H1 (cell line): ENCODE results near the gene DYRK1A. TPM values are rescaled to one million over a fixed set of nuclear protein-coding genes. Genes with fewer than 3 reads are reported as not detected.

Experiments
- CTCF ChIA-PET: fragments of 300-600 bp; sonication (Branson Sonifier 250); formaldehyde crosslinking; loops from one replicate; lab custom pipeline; 2021; ENCODE audit not compliant: partially characterized antibody; lab: Charles Lee
- POLR2A ChIA-PET: fragments of 300-600 bp; sonication (Branson Sonifier 250); formaldehyde crosslinking; loops from one replicate; lab custom pipeline; 2021; ENCODE audit warnings: inconsistent platforms; ENCODE audit not compliant: partially characterized antibody; lab: Charles Lee
- DNase-seq, 2 experiments: peaks; one replicate each; pipeline versions ENCODE4 v3.0.0 to v3.0.0-alpha.2; 2010 to 2022; ENCODE audit warnings: low spot score in 2 of 2, low read depth in 1 of 2, mixed read lengths in 1 of 2
- FAIRE-seq: peaks from 2 replicates; lab custom pipeline; 2011; peaks lifted over from hg19 to GRCh38; lab: Jason Lieb, UNC
- H2AFZ ChIP-seq: 2 replicates; pipeline ENCODE4 v1.8.1; 2012; ENCODE audit warnings: low read length, inconsistent platforms
- H2AK5ac ChIP-seq: 2 replicates; pipeline ENCODE4 v1.6.1; 2013; ENCODE audit warnings: low read depth, low read length
- H2BK120ac ChIP-seq: replicated peaks from 2 replicates; pipeline ENCODE3; 2013; ENCODE audit warnings: low read depth, low read length, inconsistent platforms
- H2BK12ac ChIP-seq: 2 replicates; pipeline ENCODE4 v1.6.1; 2013; ENCODE audit warnings: low read depth, low read length
- H2BK15ac ChIP-seq: 2 replicates; pipeline ENCODE4 v1.6.1; 2013; ENCODE audit warnings: low read length
- H2BK20ac ChIP-seq: 2 replicates; pipeline ENCODE4 v1.6.1; 2013; ENCODE audit warnings: low read length
- H2BK5ac ChIP-seq: 2 replicates; pipeline ENCODE4 v1.6.1; 2013; ENCODE audit warnings: low read depth, low read length
- H3K14ac ChIP-seq: 2 replicates; pipeline ENCODE4 v1.6.1; 2013; ENCODE audit warnings: inconsistent platforms; ENCODE audit not compliant: insufficient read length
- H3K18ac ChIP-seq: 2 replicates; pipeline ENCODE4 v1.6.1; 2013; ENCODE audit warnings: low read length; ENCODE audit errors: extremely low read depth
- H3K23ac ChIP-seq: 2 replicates; pipeline ENCODE4 v1.6.1; 2013; ENCODE audit warnings: inconsistent platforms; ENCODE audit not compliant: insufficient read length
- H3K23me2 ChIP-seq: 2 replicates; pipeline ENCODE4 v1.6.1; 2013; ENCODE audit warnings: low read depth, low read length
- H3K27ac ChIP-seq: 2 replicates; pipeline ENCODE4 v1.6.1; 2011; ENCODE audit warnings: low read depth, low read length, inconsistent platforms
- H3K27me3 ChIP-seq, 4 experiments: replicated peaks in 1 of 4; 1 replicate in 1 of 4; 2 replicates in 3 of 4; pipeline versions ENCODE4 v1.6.1 to v1.8.1; 2011 to 2013; ENCODE audit warnings: low read length in 3 of 4, mild to moderate bottlenecking in 3 of 4, inconsistent platforms in 2 of 4, mixed read lengths in 2 of 4, moderate library complexity in 1 of 4; ENCODE audit not compliant: control insufficient read depth in 3 of 4, insufficient read depth in 3 of 4; ENCODE audit errors: extremely low read depth in 1 of 4
- H3K36me3 ChIP-seq, 4 experiments: 2 replicates each; pipeline versions ENCODE4 v1.6.1 to v1.8.1; 2011 to 2013; ENCODE audit warnings: mild to moderate bottlenecking in 4 of 4, low read length in 3 of 4, moderate library complexity in 2 of 4, control low read depth in 1 of 4, inconsistent platforms in 1 of 4; ENCODE audit not compliant: insufficient read depth in 4 of 4, control insufficient read depth in 2 of 4
- H3K4ac ChIP-seq: replicated peaks from 2 replicates; pipeline ENCODE3; 2013; ENCODE audit warnings: low read length, low read depth, mixed read lengths, inconsistent platforms; ENCODE audit not compliant: insufficient read length
- H3K4me1 ChIP-seq, 4 experiments: replicated peaks in 1 of 4; 1 replicate in 1 of 4; 2 replicates in 3 of 4; pipeline versions ENCODE4 v1.6.1 to v1.8.1; 2011 to 2013; ENCODE audit warnings: low read length in 3 of 4, inconsistent platforms in 2 of 4, mixed read lengths in 1 of 4; ENCODE audit not compliant: insufficient read depth in 4 of 4, control insufficient read depth in 3 of 4
- H3K4me2 ChIP-seq, 2 experiments: 2 replicates each; pipeline versions ENCODE4 v1.6.1 to v1.8.1; 2011 to 2013; ENCODE audit warnings: low read depth in 2 of 2, low read length in 2 of 2, control low read depth in 1 of 2, inconsistent platforms in 1 of 2, mild to moderate bottlenecking in 1 of 2; ENCODE audit not compliant: insufficient read depth in 1 of 2
- H3K4me3 ChIP-seq, 4 experiments: fragments of 200-600, 300-600 bp in 1 of 4; sonication (generic), shearing (Covaris generic), sonication (Bioruptor Twin) in 1 of 4; 2 replicates each; pipeline versions ENCODE4 v1.5.1 to v1.8.1; 2011 to 2016; ENCODE audit warnings: low read length in 4 of 4, low read depth in 3 of 4, control low read depth in 2 of 4, inconsistent platforms in 2 of 4, mild to moderate bottlenecking in 2 of 4, mixed read lengths in 1 of 4, moderate library complexity in 1 of 4; ENCODE audit not compliant: insufficient read depth in 2 of 4; ENCODE audit errors: extremely low read depth in 1 of 4
- H3K56ac ChIP-seq: replicated peaks from 2 replicates; pipeline ENCODE3; 2013; ENCODE audit warnings: low read depth, mild to moderate bottlenecking, mixed read lengths, low read length, inconsistent platforms; ENCODE audit not compliant: insufficient read length
- H3K79me1 ChIP-seq: 2 replicates; pipeline ENCODE4 v1.6.1; 2013; ENCODE audit warnings: low read depth, low read length, control low read depth
- H3K79me2 ChIP-seq, 2 experiments: 2 replicates each; pipeline versions ENCODE4 v1.6.1 to v1.8.1; 2012 to 2013; ENCODE audit warnings: low read length in 2 of 2, mild to moderate bottlenecking in 2 of 2, inconsistent platforms in 1 of 2; ENCODE audit not compliant: insufficient read depth in 2 of 2, control insufficient read depth in 1 of 2
- H3K9ac ChIP-seq, 4 experiments: replicated peaks in 1 of 4; 1 replicate in 1 of 4; 2 replicates in 3 of 4; pipeline versions ENCODE4 v1.6.1 to v1.8.1; 2011 to 2013; ENCODE audit warnings: low read depth in 3 of 4, low read length in 3 of 4, control low read depth in 2 of 4, mild to moderate bottlenecking in 2 of 4, moderate library complexity in 2 of 4, inconsistent platforms in 1 of 4; ENCODE audit errors: extremely low read depth in 1 of 4
- H3K9me3 ChIP-seq, 2 experiments: 2 replicates each; pipeline versions ENCODE4 v1.6.1 to v1.8.1; 2012 to 2013; ENCODE audit warnings: mild to moderate bottlenecking in 2 of 2, moderate library complexity in 2 of 2, control low read depth in 1 of 2, inconsistent platforms in 1 of 2, low read depth in 1 of 2, low read length in 1 of 2, mixed read lengths in 1 of 2; ENCODE audit not compliant: insufficient read depth in 2 of 2
- H4K20me1 ChIP-seq, 2 experiments: replicated peaks in 1 of 2; 2 replicates each; pipeline versions ENCODE3 to v1.8.1; 2011 to 2013; ENCODE audit warnings: inconsistent platforms in 2 of 2, low read length in 2 of 2, mild to moderate bottlenecking in 1 of 2; ENCODE audit not compliant: insufficient read depth in 2 of 2, control insufficient read depth in 1 of 2
- H4K5ac ChIP-seq: 2 replicates; pipeline ENCODE4 v1.6.1; 2013; ENCODE audit warnings: low read length, low read depth, mixed read lengths, inconsistent platforms; ENCODE audit not compliant: insufficient read length
- H4K8ac ChIP-seq: 2 replicates; pipeline ENCODE4 v1.8.0; 2013; ENCODE audit warnings: mild to moderate bottlenecking, moderate library complexity, low read length, inconsistent platforms; ENCODE audit not compliant: insufficient read depth; ENCODE audit errors: extremely low read depth
- H4K91ac ChIP-seq: replicated peaks from 2 replicates; pipeline ENCODE3; 2013; ENCODE audit warnings: low read length, mixed read lengths, inconsistent platforms; ENCODE audit not compliant: insufficient read length
- CHD1 ChIP-seq: IDR thresholded peaks from 2 replicates; pipeline ENCODE4 v1.6.1; 2012; ENCODE audit warnings: low read depth, low read length, improper control_type of control experiment
- CREB1 ChIP-seq: IDR thresholded peaks from 2 replicates; pipeline ENCODE4 v1.6.1; 2012; ENCODE audit warnings: inconsistent platforms
- CTBP2 ChIP-seq: IDR thresholded peaks from 2 replicates; pipeline ENCODE4 v1.7.0; 2011; ENCODE audit warnings: borderline replicate concordance, mild to moderate bottlenecking, moderate library complexity, mixed read lengths, low read length; ENCODE audit not compliant: insufficient read depth, insufficient read length
- GABPA ChIP-seq: IDR thresholded peaks from 2 replicates; pipeline ENCODE4 v1.6.1; 2011; ENCODE audit warnings: mild to moderate bottlenecking, low read length, moderate library complexity, borderline replicate concordance; ENCODE audit not compliant: insufficient read depth
- NANOG ChIP-seq: IDR thresholded peaks from 2 replicates; pipeline ENCODE4 v1.6.1; 2011; ENCODE audit warnings: low read length, low read depth, mild to moderate bottlenecking, inconsistent platforms; ENCODE audit not compliant: insufficient read depth, poor library complexity, severe bottlenecking
- NRF1 ChIP-seq: IDR thresholded peaks from 2 replicates; pipeline ENCODE4 v1.6.1; 2011; ENCODE audit warnings: mild to moderate bottlenecking, low read depth, low read length, improper control_type of control experiment
- RAD21 ChIP-seq, 2 experiments: IDR thresholded peaks in 1 of 2; conservative IDR thresholded peaks in 1 of 2; 2 replicates each; pipeline ENCODE4 v1.6.1; 2011; ENCODE audit warnings: low read depth in 2 of 2, low read length in 2 of 2, improper control_type of control experiment in 1 of 2, inconsistent platforms in 1 of 2, mild to moderate bottlenecking in 1 of 2, moderate library complexity in 1 of 2
- RXRA ChIP-seq: IDR thresholded peaks from 2 replicates; pipeline ENCODE4 v1.6.1; 2011; ENCODE audit warnings: low read depth, mild to moderate bottlenecking, low read length, moderate library complexity; ENCODE audit not compliant: insufficient read depth
- SIN3A ChIP-seq, 2 experiments: IDR thresholded peaks in 1 of 2; conservative IDR thresholded peaks in 1 of 2; 2 replicates each; pipeline ENCODE4 v1.6.1; 2011 to 2012; ENCODE audit warnings: low read length in 2 of 2, improper control_type of control experiment in 1 of 2, low read depth in 1 of 2, mild to moderate bottlenecking in 1 of 2
- SIRT6 ChIP-seq: IDR thresholded peaks from one replicate; pipeline ENCODE4 v1.7.1; 2012; ENCODE audit warnings: low read length, inconsistent platforms
- TCF12 ChIP-seq: IDR thresholded peaks from 2 replicates; pipeline ENCODE4 v1.6.1; 2011; ENCODE audit warnings: low read depth, mild to moderate bottlenecking, low read length
- TEAD4 ChIP-seq: IDR thresholded peaks from 2 replicates; pipeline ENCODE4 v1.6.1; 2012; ENCODE audit warnings: low read depth, low read length, inconsistent platforms, mixed read lengths
- WGBS, 2 experiments: shearing (Covaris generic) in 1 of 2; methylation state at CpG; one replicate each; pipeline versions ENCODE4 v1.1.6 to v1.1.7; 2013 to 2015; ENCODE audit warnings: low lambda C conversion rate in 2 of 2, mixed read lengths in 2 of 2, inconsistent platforms in 1 of 2, low coverage in 1 of 2, missing lambda C conversion rate in 1 of 2; ENCODE audit not compliant: insufficient replicate concordance in 2 of 2, insufficient coverage in 1 of 2, insufficient read length in 1 of 2; ENCODE audit errors: extremely low coverage in 1 of 2, missing lambda C conversion rate in 1 of 2; 5-methylcytosine and 5-hydroxymethylcytosine counted together
- polyA plus RNA-seq, 7 experiments: library from polyadenylated mRNA; depleted of rRNA in 3 of 7; stranded (reverse) in 5 of 7; unstranded in 2 of 7; fragments of >200 nt in 5 of 7; fragments of 200-250 nt in 2 of 7; gene quantifications; 1 replicate in 5 of 7; 2 replicates in 1 of 7; 4 replicates in 1 of 7; pipeline versions ENCODE4 v1.2.1 to v1.2.3, GENCODE V29; 2011 to 2013; ENCODE audit warnings: missing spikeins in 2 of 7, mixed read lengths in 2 of 7
- total RNA-seq: library from RNA; stranded (reverse); fragmentation: NEBNext Ultra II Directional; extraction: Animal tissue kit (Norgen Biotek cat#: 25700); gene quantifications from 2 replicates; pipeline ENCODE4 v1.2.1, GENCODE V29; 2021

The DYRK1A gene
- total and polyA plus RNA-seq, 2 of the 8 experiments (the other 6 are each of a cell fraction or from before 2014, with no cell fraction given): 61.1 to 62.2 TPM

GRCh38 chr21:37460196-37460595, 93.6 kb downstream of the DYRK1A start:
- H3K4me3 ChIP-seq: no peak overlapping the region
- no peak overlapping the region for H3K27ac ChIP-seq
- H3K56ac ChIP-seq: no peak overlapping the region
- no peak overlapping the region for H2BK12ac ChIP-seq
- peaks cover 20 to 28% of the 10 kb centered on the region in 2 experiments for H4K20me1 ChIP-seq
- no peak overlapping the region for H3K4ac ChIP-seq
- peaks cover 3 to 98% of the 10 kb centered on the region in 2 experiments; a peak in 3 of 4 replicates for H3K79me2 ChIP-seq
- no peak overlapping the region for H2BK120ac ChIP-seq
- 31% methylated on average over 7 of the region's 7 CpGs; no CpG with 5 or more reads in 1 of the 2 experiments for WGBS, 2 experiments
- H2BK20ac ChIP-seq: no peak overlapping the region
- no peak overlapping the region for H3K9ac ChIP-seq
- H4K8ac ChIP-seq: no peak overlapping the region
- peaks cover 3 to 15% (median 12%) of the 10 kb centered on the region in 4 experiments; a peak in 6 of 7 replicates for H3K4me1 ChIP-seq
- H4K91ac ChIP-seq: no peak overlapping the region
- no peak overlapping the region for H3K18ac ChIP-seq
- H3K79me1 ChIP-seq: peaks cover 20% of the 10 kb centered on the region
- H2BK5ac ChIP-seq: no peak overlapping the region
- DNase-seq (no peak), FAIRE-seq (no peak)
- no peak overlapping the region; a peak in 1 of 4 replicates for H3K4me2 ChIP-seq
- H2BK15ac ChIP-seq: no peak overlapping the region
- no peaks in the 10 kb centered on the region for H3K9me3 ChIP-seq
- ChIA-PET POLR2A (interaction anchor here (1.7 kb wide), 1 partner anchor 14 kb away, joined by 3 read pairs; no protein-coding TSS in a partner anchor), CTCF (interaction anchor here (0.8 to 2.2 kb wide), 5 partner anchors 10 to 287 kb away, joined by 3 to 8 read pairs (median 3); no protein-coding TSS in a partner anchor)
- H3K36me3 ChIP-seq: no peaks in the 10 kb centered on the region; a peak in 1 of 8 replicates
- no peak overlapping the region for H2AK5ac ChIP-seq
- H2AFZ ChIP-seq: no peak overlapping the region
- H3K27me3 ChIP-seq: no peaks in the 10 kb centered on the region
- no peaks in the 10 kb centered on the region for H3K23me2 ChIP-seq
- no peak overlapping the region for H3K14ac ChIP-seq
- no peak overlapping the region for H4K5ac ChIP-seq
- H3K23ac ChIP-seq: no peak overlapping the region
- TF ChIP-seq TEAD4 (no peak), NANOG (no peak), RAD21 (IDR thresholded peaks at IDR 0.05 in 1 of 2, conservative IDR thresholded peaks at IDR 0.05 in 1 of 2; ENCODE audit: low read depth in 2 of 2, low read length in 2 of 2) (peak; percentile 38 to 46; a peak in 3 of 4 replicates), RXRA (no peak), SIN3A (conservative IDR thresholded peaks at IDR 0.05 in 1 of 2, IDR thresholded peaks at IDR 0.05 in 1 of 2; ENCODE audit: low read depth in 1 of 2, low read length in 2 of 2) (no peak), TCF12 (no peak), CREB1 (no peak), CHD1 (no peak), GABPA (no peak), SIRT6 (no peak), CTBP2 (no peak), NRF1 (no peak)
